Epidermal melanocyte (primary cell): ENCODE measurements around the gene SYPL2.
"Not testable (repeated sequence)": the region's sequence is repeated elsewhere in the genome, so short reads cannot be mapped to it uniquely, and the experiment has no call there.

Experiments used
- DNase-seq: peaks from one replicate; pipeline ENCODE4 v3.0.0; 2011; ENCODE audit warnings: low spot score; ENCODE audit not compliant: insufficient read length

Gene SYPL2

GRCh38 chr1:109466452-109467300 lies at the start of gene SYPL2:
SYPL2 (plus strand) TSS chr1:109466546; CDS start chr1:109466844, 298 bp downstream.
- peak; percentile 40 for DNase-seq

DNA sequence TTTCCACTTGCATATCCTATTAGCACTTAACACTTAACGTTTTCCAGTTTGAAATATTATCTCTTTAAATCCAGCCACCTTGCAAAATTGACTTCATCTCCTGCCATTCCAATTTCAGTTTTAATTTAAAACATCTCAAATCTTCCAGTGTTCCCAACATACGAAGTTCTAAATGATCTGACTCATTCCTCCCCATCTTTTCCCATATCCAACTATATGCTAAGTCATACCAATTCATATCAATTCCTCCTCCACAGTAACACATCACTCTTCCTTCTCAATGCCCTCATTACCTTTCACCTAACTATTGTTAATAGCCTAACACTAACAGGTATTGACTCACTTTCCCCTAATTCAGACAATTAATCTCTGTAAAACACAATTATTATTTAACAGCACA lies 42.8 kb upstream of the SYPL2 start:
- DNase-seq: no peak

DNA sequence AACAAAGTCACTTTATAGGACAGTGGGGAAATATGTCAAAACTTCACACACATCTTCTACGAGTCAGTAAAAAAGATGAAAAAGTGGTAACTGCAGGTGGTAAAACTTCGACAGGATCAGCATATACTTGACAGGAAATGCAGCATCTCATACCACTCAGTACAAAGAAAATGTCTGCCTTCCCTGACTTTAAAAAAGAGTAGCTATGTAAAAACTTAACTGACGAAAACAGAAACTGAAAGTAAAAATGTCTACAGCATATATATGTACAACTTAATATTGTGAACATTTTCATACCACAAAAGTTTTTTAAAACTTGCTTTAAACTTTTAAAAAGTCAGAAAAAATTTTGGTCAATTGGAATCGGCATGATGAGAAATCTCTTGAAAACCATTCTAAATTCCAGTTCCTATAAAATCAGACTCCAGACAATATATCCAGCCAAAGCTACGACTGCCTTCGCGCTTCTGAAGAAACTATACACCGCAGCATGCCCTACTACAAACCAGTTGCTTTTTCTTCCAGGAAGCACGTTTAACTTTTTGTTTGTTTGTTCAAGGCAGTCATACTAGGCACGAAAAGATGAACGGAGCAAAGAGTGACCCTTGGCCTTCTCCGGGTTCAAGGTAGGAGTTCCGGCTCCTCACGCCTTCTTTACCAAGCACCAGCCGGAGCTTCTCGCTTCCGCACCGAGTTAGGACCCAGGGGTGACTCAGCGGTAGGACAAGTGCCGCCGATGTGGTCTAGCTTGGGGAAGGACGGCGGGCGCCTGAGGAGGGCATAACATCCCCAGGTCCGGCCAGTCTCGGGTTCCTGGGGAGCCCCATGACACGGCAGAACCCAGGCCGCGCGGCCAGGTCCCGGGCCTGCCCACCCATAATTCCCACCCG lies 40.7 kb upstream of the SYPL2 start:
- no peak for DNase-seq

GRCh38 chr1:109426281-109427170 lies 39.8 kb upstream of the SYPL2 start, which contains the start of gene PSMA5:
PSMA5 (minus strand) TSS chr1:109426448; CDS start chr1:109426330, 118 bp downstream.
- DNase-seq: peak; percentile 86

DNA sequence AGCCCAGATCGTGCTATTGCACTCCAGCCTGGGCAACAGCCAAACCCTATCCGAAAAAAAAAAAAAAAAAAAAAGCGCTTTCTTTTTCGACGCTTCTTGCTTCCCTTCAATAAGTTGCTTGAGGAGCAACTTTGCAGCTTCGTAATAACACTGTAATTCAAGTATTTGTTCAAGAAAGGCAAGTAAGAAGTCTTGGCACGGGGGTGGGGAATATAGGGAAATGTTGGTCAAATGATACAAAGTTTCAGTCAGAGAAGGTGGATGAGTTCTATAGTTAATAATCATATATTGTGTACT lies 39.2 kb upstream of the SYPL2 start:
- DNase-seq: no peak

DNA sequence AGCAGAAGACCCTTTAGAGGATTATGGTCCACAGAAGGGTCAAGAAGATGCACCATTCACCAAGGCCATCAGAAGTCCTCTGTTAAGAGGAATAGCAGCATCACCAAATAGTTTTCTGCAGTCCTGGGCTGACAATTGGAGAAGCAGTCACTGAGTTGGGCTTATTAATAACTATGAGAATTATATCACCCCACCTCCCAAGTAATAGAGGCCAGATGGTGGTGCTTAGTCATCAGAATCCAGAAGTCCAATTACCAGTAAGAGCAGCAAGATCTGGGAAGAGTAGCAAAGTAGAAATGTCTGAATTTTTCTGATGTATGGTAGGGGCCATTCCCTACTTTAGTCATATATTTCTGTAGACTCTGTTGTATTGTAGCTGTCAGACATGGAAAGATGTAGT lies 34.0 kb upstream of the SYPL2 start:
- DNase-seq: no peak

GRCh38 chr1:109433322-109433721 lies 33.0 kb upstream of the SYPL2 start:
- DNase-seq: no peak

DNA sequence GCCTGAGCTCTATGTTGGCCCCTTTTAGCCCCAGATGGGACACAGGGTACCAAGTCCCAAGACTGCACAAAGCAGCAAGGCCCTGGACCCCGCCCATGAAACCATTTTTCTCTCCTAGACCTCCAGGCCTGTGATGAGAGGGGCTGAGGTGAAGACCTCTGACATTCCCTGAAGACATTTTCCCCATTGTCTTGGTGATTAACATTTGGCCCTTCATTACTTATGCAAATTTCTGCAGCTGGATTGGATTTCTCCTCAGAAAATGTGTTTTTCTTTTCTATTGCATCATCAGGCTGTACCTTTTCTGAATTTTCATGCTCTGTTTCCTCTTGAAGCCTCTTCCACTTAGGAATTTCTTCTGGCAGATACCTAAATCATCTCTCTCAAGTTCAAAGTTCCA lies 31.9 kb upstream of the SYPL2 start:
- no peak for DNase-seq

GRCh38 chr1:109438798-109439297 lies 27.5 kb upstream of the SYPL2 start:
- no peak for DNase-seq

DNA sequence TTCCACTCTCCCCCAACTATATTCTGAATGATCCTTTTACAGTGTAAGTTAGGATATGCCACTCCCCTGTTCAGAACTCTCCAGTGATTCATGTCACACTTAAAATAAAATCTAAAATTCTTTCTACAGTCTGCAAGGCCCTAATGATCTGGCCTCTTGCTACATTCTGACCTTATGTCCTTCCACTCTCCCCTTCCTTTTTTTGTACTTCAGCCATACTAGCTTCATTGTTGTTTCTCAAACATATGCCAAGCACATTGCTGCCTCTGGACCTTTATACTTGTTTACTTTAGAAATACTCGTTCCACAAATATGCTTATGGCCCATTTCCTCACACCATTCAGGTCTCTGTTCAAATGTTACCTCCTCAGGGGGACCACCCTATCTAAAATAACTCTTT lies 25.3 kb upstream of the SYPL2 start:
- no peak for DNase-seq

GRCh38 chr1:109443476-109443875 lies 22.9 kb upstream of the SYPL2 start:
- no peak for DNase-seq

GRCh38 chr1:109444346-109444745 lies 22.0 kb upstream of the SYPL2 start:
- no peak for DNase-seq

DNA sequence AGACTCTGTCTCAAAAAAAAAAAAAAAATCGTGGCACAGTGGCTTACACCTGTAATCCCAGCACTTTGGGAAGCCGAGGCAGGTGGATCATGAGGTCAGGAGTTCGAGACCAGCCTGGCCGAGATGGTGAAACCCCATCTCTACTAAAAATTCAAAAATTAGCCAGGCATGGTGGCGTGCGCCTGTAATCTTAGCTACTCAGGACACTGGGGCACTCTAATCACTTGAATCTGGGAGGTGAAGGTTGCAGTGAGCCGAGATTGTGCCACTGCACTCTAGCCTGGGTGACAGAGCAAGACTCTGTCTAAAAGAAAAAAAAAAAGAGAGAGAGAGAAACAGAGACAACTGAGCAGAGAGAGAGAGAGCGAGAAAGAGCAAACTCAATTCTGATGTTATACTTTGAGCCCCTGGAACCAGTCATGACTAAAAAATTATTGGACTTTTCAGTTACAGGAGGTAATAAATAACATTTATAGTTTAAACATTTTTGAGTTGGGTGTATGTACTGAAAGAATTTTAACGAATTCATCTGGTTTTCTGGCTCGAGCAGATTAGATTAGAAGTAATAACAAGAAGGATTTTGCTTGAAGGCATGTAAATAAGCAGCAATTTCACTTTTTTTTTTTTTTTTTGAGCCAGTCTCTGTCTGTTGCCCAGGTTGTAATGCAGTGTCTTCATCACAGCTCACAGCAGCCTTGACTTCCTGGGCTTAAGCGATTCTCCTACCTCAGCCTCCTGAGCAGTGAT lies 20.2 kb upstream of the SYPL2 start:
- DNase-seq: not testable (repeated sequence)

DNA sequence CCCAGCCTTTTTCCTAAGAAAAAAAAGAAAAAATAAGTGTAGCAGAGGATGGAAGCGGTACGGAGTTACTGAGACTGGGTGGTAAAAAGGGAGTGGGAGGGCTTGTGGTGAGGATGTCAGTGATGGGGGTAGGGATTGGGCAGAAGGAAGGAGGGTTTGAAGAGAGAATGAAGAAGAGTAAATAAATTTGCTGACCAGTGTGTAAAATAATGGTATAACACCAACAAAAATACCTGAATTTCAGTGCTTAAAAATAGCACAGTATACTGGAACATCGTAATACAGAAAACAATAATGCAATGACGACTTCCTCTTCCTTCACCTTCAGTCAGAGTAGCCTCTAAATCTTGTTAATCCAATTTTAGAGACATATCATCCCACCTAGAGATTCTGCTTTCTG lies 18.8 kb upstream of the SYPL2 start:
- DNase-seq: no peak

GRCh38 chr1:109454497-109455133 lies 11.7 kb upstream of the SYPL2 start:
- no peak for DNase-seq

DNA sequence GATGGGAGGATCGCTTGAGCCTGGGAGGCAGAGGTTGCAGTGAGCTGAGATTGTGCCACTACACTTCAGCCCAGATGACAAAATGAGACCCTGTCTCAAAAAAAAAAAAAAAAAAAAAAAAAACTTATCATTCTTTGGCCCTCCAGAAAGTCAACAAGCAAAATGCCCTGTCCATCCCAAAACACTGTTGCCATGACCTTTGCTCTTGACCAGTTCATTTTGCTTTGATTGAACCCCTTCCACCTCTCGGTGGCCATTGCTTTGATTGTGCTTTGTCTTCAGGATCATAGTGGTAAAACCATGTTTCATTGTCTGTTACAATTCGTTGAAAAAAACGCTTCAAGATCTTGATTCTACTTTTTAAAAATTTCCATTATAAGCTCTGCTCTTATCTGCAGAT lies 8.5 kb upstream of the SYPL2 start:
- no peak for DNase-seq

DNA sequence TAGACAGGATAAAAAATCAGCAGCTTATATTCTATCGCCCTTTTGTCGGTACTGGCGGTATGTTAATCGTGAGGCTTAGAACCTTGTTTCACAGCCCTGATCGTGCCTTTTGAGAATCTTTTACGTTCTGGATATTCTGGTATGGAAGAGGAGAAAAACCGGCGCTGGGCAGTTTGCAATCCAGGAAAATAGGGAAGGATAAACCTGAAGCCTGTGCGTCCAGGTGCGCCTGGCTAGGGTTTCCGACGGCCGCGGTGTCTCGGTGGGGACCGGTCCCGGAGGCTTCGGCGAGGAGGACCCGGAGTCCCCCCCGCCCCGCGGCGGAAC lies 258 bp upstream of the SYPL2 start:
- DNase-seq: no peak

GRCh38 chr1:109467301-109467777 lies 993 bp downstream of the SYPL2 start:
- DNase-seq: no peak

DNA sequence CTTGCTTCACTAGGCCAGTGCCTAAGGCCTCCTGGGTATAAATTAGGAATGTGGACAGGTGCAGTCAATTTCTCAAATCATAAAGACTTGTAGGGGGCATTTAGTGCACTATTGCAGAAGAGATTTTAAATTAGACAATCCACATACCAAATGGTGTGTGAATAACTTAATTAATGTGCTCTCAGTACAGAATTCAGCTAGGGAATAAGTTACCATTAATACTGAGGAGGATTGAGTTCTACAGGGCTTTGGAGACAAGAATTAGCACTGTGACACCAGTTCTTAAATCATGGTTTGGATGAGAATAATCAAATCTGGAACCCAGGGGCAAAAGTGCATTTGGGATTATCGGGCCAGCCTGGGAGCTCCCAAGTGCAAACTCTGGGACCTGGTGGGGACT lies 1.7 kb downstream of the SYPL2 start:
- no peak for DNase-seq

DNA sequence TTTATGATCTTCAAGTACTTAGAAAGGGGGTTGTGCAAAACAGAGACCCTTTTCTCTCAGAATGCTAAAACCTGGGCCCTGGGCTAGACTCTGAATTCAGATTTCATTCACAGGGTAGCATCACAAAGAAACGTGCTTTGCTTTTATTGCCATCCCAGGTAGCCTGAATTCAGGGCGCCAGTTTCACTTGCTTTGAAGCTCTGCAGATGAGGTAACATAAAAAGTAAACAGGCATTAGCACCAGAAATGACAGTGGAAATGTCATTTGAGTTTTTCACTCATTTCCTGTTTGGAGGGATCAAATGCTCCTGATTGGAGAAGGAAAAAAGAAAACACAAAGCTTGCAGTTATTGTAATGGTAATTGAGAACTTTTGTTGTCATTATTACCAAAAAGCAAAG lies 2.6 kb downstream of the SYPL2 start:
- DNase-seq: no peak
